HG03571 (cell line): ENCODE data around the gene MRM1.

Experiments
- ATAC-seq: cut with Tn5 transposase; IDR thresholded peaks from one replicate; pipeline ENCODE4 v1.9.1; 2021; ENCODE audit not compliant: unreplicated experiment

Gene MRM1, protein sequence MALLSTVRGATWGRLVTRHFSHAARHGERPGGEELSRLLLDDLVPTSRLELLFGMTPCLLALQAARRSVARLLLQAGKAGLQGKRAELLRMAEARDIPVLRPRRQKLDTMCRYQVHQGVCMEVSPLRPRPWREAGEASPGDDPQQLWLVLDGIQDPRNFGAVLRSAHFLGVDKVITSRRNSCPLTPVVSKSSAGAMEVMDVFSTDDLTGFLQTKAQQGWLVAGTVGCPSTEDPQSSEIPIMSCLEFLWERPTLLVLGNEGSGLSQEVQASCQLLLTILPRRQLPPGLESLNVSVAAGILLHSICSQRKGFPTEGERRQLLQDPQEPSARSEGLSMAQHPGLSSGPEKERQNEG

DNA sequence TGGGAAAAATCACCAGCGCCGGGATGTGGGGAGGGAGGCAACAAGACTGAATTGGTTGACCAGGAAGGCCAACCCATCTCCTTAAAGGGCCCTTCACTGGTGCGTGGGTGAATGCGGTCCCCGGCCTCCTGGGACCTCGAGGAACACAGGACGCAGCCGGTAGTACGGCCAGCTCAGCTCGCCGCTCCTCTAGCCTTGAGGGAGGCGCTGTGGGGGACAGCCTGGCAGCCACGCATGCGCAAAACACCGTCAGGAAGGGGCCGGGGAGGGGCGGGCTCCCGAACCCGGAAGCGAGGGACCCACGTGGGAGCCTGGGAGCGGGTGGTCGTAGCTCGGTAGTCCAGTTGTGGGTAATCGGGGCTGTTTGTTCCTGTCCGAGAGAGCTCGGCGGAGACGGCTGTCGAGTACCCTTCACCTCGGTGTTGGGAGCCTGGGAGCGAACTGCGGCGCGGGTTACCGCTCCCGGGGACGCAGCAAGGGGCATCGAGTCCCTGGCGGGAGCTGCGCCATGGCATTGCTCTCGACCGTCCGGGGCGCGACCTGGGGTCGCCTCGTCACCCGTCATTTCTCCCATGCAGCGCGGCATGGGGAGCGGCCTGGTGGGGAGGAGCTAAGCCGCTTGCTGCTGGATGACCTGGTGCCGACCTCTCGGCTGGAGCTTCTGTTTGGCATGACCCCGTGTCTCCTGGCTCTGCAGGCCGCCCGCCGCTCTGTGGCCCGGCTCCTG is at the start of gene MRM1:
TSS of gene MRM1 (plus strand) at position 281 of the 727 bp plus-strand sequence. CDS start at position 509, 228 bp downstream.
- ATAC-seq: peak; percentile 77

DNA sequence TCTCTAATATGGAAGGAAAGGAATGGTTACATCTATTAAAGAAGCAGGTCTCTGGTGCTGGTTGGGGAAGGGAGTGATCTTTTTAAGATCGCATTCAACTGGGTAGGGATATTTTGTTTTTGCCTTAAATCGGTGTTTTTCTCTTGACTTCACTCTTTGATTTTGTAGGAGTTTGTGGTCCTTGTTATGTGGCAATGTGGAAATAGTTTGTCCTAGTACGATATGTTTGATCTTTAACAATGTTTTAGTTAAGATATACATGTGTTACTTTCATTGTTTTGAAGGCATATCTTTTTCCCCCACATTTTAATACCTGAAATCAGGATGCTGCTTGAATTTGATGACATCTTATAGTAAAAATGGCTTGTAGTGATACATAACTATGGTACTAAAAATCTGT is 47.9 kb upstream of the MRM1 start:
- ATAC-seq: no peak

DNA sequence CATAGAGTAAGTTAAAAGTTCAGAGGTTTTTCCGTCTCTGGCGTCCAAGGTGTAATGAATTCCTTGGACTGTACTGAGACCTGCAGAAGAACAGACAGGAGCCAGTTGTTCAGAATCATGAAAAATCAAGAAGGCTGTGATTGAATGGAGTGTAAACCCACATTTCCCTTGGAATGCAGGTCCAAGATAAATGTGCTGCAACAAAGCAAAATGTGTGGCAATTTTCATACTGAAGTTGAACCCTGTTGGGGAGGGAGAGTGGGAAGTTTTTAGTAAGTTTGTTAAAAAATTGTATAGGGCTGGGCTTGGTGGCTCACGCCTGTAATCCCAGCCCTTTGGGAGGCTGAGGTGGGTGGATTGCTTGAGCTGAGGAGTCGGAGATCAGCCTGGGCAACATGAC is 35.3 kb upstream of the MRM1 start:
- ATAC-seq: no peak

DNA sequence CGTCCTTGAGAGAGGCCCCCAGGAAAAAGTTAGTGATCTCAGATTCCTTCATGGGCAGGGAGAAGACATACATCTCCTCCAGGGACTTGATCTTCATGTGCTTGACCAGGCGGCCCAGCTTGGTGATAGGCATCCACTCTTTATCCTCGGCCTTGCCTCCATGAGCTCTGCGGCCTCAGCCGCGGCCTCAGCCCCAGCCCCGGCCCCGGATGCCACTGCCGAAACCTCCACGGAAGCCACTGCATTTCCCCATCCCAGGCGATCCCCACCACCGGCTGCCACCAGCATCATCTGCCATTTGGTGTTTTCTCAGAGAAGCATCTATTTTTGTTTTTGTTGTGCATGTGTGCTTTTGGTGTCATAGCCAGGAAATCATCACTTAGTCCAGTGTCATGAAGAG is 26.4 kb upstream of the MRM1 start:
- ATAC-seq: no peak

DNA sequence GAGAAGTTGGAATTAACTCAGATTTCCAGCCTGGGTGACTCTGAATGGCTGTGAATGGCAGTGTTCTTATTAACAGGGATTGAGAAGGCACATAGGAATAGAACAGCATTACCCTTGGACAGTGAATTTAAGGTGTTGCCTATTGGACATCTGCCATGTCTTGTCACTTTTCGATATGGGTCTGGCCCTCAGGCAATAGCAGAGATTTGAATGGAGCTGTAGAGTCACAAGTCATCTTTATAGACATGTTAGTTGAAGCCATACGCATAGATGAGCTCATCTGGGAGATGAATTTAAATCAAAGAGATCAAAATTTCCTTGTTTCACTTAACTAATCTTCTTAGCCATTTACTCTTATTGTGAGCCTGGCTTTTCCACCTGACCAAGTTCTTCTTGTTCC is 24.6 kb upstream of the MRM1 start:
- ATAC-seq: no peak

DNA sequence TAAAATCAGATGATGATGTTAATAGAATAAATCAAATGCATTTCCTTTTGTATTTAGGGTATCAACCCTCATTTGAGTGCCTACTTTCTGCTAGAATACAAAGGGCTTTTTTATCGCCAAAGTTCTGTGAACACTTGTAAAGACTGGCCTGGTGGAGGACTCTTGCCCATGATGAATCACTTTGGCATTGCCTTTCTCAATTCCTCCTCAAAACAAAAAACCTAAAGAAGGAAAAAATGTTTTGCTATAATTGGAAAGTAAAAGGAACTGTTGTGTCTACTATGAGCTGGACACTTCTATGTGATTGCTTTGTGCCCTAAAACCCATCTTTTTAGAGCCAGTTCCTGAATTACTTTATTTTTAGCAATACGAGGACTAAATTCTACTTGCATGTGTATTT is 22.7 kb upstream of the MRM1 start:
- no peak for ATAC-seq

DNA sequence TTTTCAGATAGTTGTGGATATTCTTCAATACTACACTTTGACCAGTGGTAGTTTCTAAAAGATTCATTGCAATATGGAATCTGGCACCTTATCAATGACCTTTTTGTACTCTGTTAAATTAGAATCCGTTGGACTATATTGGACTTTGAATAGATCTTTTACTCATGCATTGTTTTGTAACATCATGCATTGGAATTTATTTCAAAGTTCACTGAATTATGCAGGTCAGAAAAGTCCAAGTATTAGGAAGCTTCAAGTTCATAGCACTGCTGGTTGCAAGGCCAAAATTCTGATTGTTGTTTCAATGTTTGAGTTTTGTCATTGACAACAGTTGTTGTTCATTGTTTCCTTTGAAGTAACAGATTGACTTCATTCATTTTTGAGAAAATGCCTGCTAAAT is 17.6 kb upstream of the MRM1 start:
- no peak for ATAC-seq

DNA sequence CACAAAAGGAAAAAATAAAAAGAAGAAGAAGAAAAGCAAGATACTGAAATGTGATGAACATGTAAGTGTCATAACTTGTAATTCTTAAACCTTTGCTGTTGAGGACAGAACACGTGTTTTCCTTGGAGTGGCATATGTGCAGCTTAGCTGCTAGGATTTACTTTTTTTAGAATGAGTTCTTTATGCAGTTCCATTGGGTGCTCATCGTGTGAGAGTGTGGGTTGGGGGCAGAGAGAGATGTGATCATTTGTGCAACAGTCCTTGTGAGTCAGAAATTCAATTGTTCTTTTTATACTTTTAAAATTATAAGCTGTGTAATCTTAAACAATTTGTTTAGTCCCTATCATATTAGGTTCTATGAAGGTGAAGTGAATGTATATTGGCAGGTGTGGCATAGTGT is 15.2 kb upstream of the MRM1 start:
- no peak for ATAC-seq

DNA sequence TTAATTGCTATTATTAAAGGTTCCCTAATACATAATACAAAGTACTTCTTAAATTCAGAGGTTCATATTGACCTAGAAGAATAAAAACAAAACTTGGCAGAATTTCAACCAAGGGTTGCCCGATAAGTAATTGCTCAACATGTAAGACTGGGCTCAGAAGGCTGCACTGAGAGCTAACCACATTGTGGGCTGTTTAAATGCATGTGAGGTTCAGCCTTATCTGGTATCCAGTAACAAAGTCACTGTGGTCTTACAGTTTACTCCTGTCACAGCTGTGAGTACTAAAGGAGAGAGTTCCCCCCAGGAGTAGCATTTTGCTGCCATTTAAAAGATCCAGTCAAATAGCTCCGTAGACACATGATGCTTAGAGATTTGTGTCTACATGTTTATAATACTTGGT is 11.3 kb upstream of the MRM1 start:
- no peak for ATAC-seq

DNA sequence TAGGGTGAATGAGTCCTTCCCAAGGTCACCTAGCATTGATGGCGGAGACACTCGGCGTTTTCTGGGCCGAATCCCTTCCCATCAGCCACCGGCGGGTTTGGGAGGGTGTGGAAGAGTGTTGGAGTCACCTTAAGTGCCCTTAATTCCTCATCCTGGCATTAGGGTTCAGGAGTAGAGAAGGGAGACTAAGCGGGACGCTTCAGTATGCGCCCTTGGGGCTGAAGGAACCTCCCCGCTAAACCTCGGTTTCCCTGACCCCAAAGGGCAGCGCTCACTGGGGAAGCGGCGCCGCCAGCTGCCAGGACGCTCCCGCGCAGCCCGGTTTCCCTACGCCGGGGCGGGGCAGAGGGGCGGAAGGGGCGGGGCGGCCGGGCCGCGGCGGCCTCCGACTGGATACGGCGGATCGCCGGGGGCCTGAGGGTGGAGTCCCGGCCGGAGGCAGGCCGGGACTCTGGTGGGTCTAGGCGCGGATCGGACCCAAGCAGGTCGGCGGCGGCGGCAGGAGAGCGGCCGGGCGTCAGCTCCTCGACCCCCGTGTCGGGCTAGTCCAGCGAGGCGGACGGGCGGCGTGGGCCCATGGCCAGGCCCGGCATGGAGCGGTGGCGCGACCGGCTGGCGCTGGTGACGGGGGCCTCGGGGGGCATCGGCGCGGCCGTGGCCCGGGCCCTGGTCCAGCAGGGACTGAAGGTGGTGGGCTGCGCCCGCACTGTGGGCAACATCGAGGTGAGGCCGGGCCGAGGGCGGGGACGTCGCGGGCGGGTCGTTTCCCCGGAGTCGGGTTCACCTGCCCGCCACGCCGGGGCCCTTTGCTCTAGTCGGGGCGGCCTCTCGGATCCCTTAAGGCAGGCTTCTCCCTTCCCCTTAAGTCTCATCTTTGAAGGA is 9.7 kb upstream of the MRM1 start, which contains the start of gene DHRS11:
TSS of gene DHRS11 (plus strand) at position 446 of the 882 bp plus-strand sequence. CDS start at position 577, 131 bp downstream.
- ATAC-seq: peak; percentile 80

DNA sequence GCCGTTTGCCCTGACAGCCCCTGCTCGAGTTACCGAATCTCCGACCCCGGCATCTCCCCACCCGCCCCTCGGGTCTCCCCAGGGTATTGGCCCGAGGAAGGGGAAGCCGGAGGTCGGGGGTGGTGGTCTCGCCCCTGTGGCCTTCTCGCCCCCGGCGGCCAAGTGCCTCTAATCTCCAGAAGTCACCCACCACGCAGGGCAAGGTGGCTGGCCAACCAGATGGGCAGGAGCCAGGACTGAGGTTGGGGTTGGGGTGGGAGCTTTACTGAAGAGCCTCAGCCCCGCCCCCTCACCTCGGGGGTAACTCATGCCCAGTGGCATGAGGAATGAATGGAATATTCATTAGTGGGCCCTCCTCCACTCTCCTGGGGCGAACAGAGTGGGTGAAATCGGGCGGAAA is 9.1 kb upstream of the MRM1 start:
- ATAC-seq: no peak

DNA sequence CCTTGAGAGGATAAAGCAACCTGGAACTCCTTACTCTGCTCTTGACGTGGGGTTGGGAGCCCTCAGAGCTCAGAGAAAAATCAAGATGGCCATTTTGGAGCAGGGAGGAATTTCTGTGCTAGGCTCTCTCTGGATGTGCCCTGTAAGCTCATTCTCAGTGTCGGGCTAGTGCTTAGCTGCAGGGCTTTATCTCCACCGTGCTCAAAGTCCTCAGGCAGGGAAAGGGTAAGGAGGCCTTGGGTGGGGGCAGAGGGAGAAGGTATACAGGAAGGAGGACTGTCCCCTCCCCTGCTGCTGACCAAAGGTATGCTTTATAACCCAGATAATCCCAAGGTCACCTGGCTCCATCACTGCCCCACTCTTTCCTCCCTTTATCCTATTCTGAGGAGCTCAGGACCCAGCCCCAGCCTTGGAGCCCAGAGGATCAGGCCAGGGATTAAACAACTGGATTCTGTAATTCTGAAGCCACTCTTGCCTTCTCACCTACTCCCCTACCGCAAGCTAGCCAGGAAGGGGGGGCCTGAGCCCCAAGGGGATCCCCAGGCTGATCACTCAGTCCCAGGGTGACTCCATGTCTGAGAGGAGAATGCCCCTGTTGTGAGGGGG is 8.6 kb upstream of the MRM1 start:
- no peak for ATAC-seq

DNA sequence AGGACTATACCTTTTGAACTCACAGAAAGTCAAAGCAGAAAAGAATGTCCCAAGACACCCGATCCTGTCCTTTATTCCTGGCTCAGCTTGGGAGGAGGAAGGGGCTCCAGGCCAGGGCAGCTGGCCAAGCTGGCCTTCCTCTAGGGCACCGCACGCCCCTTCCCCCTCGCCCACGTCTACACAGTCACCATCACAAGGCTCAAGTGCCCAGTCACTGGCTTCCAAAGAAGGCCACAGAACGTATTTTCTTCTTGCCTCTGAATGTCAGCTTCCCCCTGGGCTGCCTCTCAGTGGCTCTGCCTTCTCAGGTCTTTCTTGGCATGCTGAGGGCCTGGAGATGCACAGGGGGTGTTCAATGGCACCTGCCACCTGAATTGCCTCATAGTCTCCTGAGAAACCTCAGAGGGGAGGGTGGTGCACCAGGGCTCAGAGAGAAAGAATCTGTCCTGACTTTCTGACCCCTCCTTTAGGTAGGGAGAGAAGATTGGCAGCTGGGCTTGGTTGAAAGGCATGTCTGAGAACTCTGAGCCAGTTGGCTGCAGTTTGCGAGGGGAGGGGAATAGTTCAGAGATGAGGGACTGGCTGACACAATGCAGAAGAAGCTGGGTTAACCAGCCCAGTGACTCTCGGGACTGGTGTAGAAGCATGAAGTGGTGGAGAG is 7.6 kb upstream of the MRM1 start:
- ATAC-seq: no peak

DNA sequence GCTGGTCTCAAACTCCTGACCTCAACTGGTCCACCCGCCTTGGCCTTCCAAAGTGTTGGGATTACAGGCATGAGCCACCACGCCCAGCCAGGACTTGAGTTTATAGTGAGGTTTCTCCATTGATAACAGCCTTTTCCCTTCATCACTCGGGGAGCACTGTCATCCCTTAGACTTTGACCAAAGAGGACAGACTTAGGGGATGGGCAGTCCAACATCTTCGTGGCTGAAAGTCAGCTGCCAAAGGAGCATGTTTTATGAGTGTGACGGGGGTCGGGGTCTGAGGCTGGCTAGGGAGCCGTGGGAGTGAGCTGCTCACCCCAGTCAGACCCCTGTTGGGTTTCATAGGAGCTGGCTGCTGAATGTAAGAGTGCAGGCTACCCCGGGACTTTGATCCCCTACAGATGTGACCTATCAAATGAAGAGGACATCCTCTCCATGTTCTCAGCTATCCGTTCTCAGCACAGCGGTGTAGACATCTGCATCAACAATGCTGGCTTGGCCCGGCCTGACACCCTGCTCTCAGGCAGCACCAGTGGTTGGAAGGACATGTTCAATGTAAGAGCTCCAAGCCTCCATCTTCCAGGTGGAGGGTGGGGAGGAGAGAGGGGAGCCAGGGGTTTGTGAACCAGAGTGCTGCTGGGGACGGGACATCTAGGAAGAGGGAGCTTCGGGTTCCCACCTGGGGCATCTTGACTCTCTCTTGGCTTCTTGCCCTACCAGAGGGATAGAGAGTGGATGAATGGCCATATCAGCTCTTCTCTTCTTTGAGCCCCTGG is 6.6 kb upstream of the MRM1 start:
- no peak for ATAC-seq

DNA sequence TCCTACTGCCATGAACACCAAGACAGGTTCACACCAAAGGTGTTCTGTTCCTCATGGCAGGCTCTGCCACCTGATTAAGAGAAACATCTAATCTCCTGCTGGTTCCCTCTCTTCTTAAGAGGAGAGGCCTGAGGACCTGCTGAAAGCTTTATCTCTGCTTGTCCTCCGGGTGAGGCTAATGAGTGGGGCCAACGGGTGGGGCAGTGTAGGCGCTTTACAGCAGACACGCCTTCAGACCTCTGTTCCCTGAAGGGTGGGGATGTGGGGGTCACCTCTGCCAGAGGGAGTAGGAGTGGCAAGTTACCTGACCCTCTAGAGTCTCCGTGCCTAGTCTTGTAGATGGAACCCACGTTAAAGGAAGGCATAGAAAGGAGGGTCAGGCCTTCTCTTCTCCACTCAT is 4.2 kb upstream of the MRM1 start:
- no peak for ATAC-seq

DNA sequence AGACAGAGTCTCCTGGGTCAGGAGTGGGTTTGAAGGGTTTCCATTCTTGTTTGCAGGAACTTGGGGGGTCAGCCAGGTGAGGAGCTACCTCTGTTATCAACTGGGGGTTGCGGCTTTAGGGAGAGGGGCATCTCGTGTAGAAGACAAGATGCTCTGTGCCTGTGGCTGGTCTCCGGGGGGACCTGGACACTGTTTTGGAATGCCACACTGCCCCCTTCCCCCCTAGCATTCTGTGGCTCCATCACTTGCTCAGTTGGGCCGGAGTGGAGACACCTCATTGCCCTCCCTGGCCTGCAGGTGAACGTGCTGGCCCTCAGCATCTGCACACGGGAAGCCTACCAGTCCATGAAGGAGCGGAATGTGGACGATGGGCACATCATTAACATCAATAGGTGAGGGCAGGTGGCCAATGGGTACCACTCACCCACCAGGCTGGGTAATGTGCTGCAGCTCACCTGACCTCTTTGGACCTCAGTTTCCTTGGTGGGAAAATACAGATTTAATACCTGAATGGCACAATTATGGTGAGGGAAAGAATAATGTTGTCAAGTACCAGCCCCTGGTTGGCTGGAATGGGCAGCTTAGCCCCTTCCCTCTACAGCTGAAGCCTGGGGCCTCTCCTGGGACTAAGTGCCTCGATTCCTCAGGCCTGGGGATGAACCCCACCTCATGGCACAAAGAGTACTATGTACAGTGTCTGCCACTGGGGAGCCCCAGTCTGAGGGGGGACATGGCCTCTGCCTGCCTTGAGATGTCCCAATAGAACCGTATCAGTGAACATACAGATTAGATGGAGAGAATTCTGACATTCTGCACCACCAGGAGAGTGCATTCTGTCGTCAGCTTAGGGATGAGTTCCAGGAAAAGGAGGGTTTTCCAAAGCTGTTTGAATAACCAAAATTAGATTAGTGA is 3.3 kb upstream of the MRM1 start:
- no peak for ATAC-seq

DNA sequence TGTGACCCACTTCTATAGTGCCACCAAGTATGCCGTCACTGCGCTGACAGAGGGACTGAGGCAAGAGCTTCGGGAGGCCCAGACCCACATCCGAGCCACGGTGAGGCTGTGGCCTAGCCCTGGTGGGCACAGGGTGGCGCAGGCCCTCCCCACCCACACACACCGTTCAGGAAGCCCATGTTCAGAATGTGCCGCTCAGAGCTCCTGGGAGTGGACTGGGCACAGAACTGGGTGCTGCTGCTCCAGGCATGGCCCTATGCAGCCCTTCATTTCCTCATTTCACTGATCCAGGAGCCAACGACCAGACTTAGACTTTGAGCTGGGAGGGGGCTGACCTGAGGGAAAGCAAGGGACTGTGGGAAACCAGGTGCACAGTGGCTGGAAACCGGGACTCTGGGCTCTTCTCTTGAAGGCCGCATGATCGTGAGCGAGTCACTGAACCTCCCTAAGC is 2.4 kb upstream of the MRM1 start:
- no peak for ATAC-seq

DNA sequence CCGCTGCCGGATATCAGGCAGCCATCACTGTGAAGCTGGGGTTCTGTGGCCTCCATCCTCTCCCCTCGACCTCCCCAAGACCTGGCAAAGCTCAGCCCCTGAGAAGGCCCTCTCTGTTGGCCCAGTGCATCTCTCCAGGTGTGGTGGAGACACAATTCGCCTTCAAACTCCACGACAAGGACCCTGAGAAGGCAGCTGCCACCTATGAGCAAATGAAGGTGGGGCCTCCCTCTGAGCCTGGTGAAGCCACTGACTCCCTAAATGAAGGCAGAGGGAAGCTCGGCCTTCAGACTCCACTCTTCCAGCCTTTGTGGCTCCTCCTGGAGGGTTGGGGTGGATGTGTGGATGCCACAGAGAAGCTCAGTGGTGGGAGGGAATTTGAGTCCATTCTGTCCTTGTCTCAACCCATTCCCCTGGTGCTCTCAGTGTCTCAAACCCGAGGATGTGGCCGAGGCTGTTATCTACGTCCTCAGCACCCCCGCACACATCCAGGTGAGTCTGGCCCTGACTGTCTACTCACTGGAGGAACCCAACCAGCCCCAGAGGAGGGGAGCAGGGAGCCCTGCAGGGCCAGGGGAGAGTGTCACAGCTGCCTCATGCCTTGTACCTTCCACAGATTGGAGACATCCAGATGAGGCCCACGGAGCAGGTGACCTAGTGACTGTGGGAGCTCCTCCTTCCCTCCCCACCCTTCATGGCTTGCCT is 1.7 kb upstream of the MRM1 start:
- no peak for ATAC-seq
